ENCODE measurements around the gene TP53RK. TPM values are rescaled to one million over a fixed set of nuclear protein-coding genes. Genes with fewer than 3 reads are reported as not detected.

The TP53RK gene
- total and polyA plus RNA-seq, 2 of the 13 experiments (the other 11 are each of a cell fraction or from before 2014, with no cell fraction given), result 12.9 to 25.5 TPM

DNA sequence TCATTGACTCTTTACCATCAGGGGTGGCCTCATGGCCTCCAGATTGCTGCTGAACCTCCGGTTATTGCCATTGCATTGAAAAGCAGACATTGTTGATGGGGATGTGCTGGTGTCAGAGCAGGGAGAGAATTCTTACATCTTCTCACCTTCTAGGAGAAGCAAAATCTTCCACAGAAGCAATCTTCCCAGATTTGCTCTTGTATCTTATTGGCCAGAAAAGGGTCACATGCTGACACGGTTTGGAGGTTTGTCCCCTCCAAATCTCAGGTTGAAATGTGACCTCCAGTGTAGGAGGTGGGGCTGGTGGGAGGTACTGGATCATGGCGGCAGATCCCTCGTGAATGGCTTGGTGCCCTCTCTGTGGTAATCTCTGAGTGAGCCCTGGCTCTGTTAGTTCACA is 10.7 kb downstream of the TP53RK start (continued):
- TF ChIP-seq ZSCAN21 (CRISPR knock-in tag; IDR thresholded peaks at IDR 0.05; ENCODE audit: borderline replicate concordance) (no peak), SAFB2 (CRISPR knock-in tag; IDR thresholded peaks at IDR 0.05; ENCODE audit: borderline replicate concordance, low read depth) (no peak), NAIF1 (CRISPR knock-in tag; IDR thresholded peaks at IDR 0.05; ENCODE audit: borderline replicate concordance) (no peak), TARDBP (CRISPR knock-in tag; IDR thresholded peaks at IDR 0.05) (0 out of 2 replicates have a peak, but pooled peaks have one; percentile 40), NFYC (CRISPR knock-in tag; IDR thresholded peaks at IDR 0.05) (peak; percentile 65), NFYB (CRISPR knock-in tag; IDR thresholded peaks at IDR 0.05) (peak; percentile 66), ZFP41 (CRISPR knock-in tag; IDR thresholded peaks at IDR 0.05; ENCODE audit: borderline replicate concordance) (0 out of 2 replicates have a peak, but pooled peaks have one; percentile 57), RELA (CRISPR knock-in tag; IDR thresholded peaks at IDR 0.05) (no peak)
- TF ChIP-seq, protein P1, sequence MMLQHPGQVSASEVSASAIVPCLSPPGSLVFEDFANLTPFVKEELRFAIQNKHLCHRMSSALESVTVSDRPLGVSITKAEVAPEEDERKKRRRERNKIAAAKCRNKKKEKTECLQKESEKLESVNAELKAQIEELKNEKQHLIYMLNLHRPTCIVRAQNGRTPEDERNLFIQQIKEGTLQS (CRISPR knock-in tag; IDR thresholded peaks at IDR 0.05), result no peak
- TF ChIP-seq, protein P2, sequence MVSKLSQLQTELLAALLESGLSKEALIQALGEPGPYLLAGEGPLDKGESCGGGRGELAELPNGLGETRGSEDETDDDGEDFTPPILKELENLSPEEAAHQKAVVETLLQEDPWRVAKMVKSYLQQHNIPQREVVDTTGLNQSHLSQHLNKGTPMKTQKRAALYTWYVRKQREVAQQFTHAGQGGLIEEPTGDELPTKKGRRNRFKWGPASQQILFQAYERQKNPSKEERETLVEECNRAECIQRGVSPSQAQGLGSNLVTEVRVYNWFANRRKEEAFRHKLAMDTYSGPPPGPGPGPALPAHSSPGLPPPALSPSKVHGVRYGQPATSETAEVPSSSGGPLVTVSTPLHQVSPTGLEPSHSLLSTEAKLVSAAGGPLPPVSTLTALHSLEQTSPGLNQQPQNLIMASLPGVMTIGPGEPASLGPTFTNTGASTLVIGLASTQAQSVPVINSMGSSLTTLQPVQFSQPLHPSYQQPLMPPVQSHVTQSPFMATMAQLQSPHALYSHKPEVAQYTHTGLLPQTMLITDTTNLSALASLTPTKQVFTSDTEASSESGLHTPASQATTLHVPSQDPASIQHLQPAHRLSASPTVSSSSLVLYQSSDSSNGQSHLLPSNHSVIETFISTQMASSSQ (IDR thresholded peaks at IDR 0.05; ENCODE audit: low read depth), result no peak
- TF ChIP-seq, protein P2 (CRISPR knock-in tag; IDR thresholded peaks at IDR 0.05; ENCODE audit: borderline replicate concordance), result no peak
- TF ChIP-seq, protein P3, sequence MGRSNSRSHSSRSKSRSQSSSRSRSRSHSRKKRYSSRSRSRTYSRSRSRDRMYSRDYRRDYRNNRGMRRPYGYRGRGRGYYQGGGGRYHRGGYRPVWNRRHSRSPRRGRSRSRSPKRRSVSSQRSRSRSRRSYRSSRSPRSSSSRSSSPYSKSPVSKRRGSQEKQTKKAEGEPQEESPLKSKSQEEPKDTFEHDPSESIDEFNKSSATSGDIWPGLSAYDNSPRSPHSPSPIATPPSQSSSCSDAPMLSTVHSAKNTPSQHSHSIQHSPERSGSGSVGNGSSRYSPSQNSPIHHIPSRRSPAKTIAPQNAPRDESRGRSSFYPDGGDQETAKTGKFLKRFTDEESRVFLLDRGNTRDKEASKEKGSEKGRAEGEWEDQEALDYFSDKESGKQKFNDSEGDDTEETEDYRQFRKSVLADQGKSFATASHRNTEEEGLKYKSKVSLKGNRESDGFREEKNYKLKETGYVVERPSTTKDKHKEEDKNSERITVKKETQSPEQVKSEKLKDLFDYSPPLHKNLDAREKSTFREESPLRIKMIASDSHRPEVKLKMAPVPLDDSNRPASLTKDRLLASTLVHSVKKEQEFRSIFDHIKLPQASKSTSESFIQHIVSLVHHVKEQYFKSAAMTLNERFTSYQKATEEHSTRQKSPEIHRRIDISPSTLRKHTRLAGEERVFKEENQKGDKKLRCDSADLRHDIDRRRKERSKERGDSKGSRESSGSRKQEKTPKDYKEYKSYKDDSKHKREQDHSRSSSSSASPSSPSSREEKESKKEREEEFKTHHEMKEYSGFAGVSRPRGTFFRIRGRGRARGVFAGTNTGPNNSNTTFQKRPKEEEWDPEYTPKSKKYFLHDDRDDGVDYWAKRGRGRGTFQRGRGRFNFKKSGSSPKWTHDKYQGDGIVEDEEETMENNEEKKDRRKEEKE (IDR thresholded peaks at IDR 0.05), result no peak

Data from HepG2 (cell line).